Measurements from ENCODE around the gene SMTN.

- no peak for TF ChIP-seq FOXM1 (IDR thresholded peaks at IDR 0.05; ENCODE audit: borderline replicate concordance, low read depth)
- TF ChIP-seq EP300 (IDR thresholded peaks at IDR 0.05; ENCODE audit: borderline replicate concordance) = no peak
- TF ChIP-seq REST (IDR thresholded peaks at IDR 0.05; ENCODE audit: low read depth) = no peak
Measured at GRCh38 chr22:31118046-31118820, 37.1 kb downstream of the SMTN start.

All from Ishikawa (cell line).